PC-3 (cell line): ENCODE results near the gene PYGM. TPM values are rescaled to one million over a fixed set of nuclear protein-coding genes. Genes with fewer than 3 reads are reported as not detected.
A peak's percentile ranks its signal among the peaks of the same experiment; 100 is the strongest.

Experiments
- ATAC-seq: fragments of 200-7000 bp; cut with Tn5 transposase; 2 replicates; pipeline ENCODE4 v1.9.1; 2020; ENCODE audit warnings: mild to moderate bottlenecking, moderate library complexity
- BruUV-seq: library from RNA; stranded (reverse); fragments of 400-500 nt; replicated peaks from 2 replicates; lab custom pipeline; 2021; lab: Mats Ljungman, UMichigan
- CTCF ChIA-PET: fragments of 300-600 bp; sonication (Branson Sonifier 250); formaldehyde crosslinking; loops from one replicate; lab custom pipeline; 2022; ENCODE audit warnings: antibody characterized with exemption; lab: Charles Lee
- POLR2A ChIA-PET: fragments of 300-600 bp; sonication (Branson Sonifier 250); formaldehyde crosslinking; loops from one replicate; lab custom pipeline; 2022; ENCODE audit warnings: antibody characterized with exemption; ENCODE audit not compliant: unreplicated experiment; lab: Charles Lee
- DNase-seq: peaks from one replicate; pipeline ENCODE4 v3.0.0-alpha.2; 2015
- H2AFZ ChIP-seq: fragments of 300-600 bp; sonication (generic); 2 replicates; pipeline ENCODE4 v1.6.0; 2016; ENCODE audit warnings: antibody characterized with exemption, low read length
- H3F3A ChIP-seq: fragments of 300-600 bp; sonication (generic); one replicate; pipeline ENCODE4 v1.6.0; 2017; ENCODE audit warnings: antibody characterized with exemption, low read length, control low read depth, mild to moderate bottlenecking; ENCODE audit not compliant: unreplicated experiment
- H3K27ac ChIP-seq: fragments of 300-600 bp; sonication (generic); 2 replicates; pipeline ENCODE4 v1.5.1; 2016; ENCODE audit warnings: mild to moderate bottlenecking, low read length
- H3K27me3 ChIP-seq: fragments of 300-600 bp; sonication (generic); 2 replicates; pipeline ENCODE4 v1.6.1; 2016; ENCODE audit warnings: low read length, mixed read lengths
- H3K36me3 ChIP-seq: fragments of 300-600 bp; sonication (generic); 2 replicates; pipeline ENCODE4 v1.6.1; 2016; ENCODE audit warnings: low read depth, mixed run types, low read length, mixed read lengths
- H3K4me1 ChIP-seq: fragments of 300-600 bp; sonication (generic); 2 replicates; pipeline ENCODE4 v1.5.1; 2016; ENCODE audit warnings: low read length; ENCODE audit not compliant: insufficient read depth
- H3K4me2 ChIP-seq: fragments of 300-600 bp; sonication (generic); 2 replicates; pipeline ENCODE4 v1.6.0; 2016; ENCODE audit warnings: low read length
- H3K4me3 ChIP-seq: fragments of 300-600 bp; sonication (generic); 2 replicates; pipeline ENCODE4 v1.5.1; 2016; ENCODE audit warnings: mild to moderate bottlenecking, low read length, mixed read lengths
- H3K79me2 ChIP-seq: fragments of 300-600 bp; sonication (generic); 2 replicates; pipeline ENCODE4 v1.6.1; 2017; ENCODE audit warnings: low read length, mixed read lengths
- H3K9ac ChIP-seq: fragments of 300-600 bp; sonication (generic); 2 replicates; pipeline ENCODE4 v1.6.0; 2016; ENCODE audit warnings: mild to moderate bottlenecking, low read length
- H3K9me2 ChIP-seq: fragments of 300-600 bp; sonication (generic); replicated peaks from 2 replicates; pipeline ENCODE4 v1.6.1; 2016; ENCODE audit warnings: mixed run types, low read length, mixed read lengths
- H3K9me3 ChIP-seq: fragments of 300-600 bp; sonication (generic); 2 replicates; pipeline ENCODE4 v1.6.1; 2016; ENCODE audit warnings: low read length, mixed read lengths
- H4K20me1 ChIP-seq: fragments of 300-600 bp; sonication (generic); 2 replicates; pipeline ENCODE4 v1.6.1; 2016; ENCODE audit warnings: low read length, mixed read lengths
- EZH2 ChIP-seq: fragments of 300-600 bp; sonication (generic); IDR thresholded peaks from one replicate; pipeline ENCODE4 v1.6.1; 2017; ENCODE audit warnings: antibody characterized with exemption, mild to moderate bottlenecking, low read length; ENCODE audit not compliant: unreplicated experiment
- EZH2phosphoT487 ChIP-seq: fragments of 300-600 bp; sonication (generic); IDR thresholded peaks from 2 replicates; pipeline ENCODE4 v1.6.1; 2018; ENCODE audit warnings: mild to moderate bottlenecking, antibody characterized with exemption, low read length, borderline replicate concordance
- intact Hi-C: fragments of 100-400 bp; cut with micrococcal nuclease; formaldehyde crosslinking; loops from 2 replicates; pipeline ENCODE4 v1.9.0; 2023
- total RNA-seq: library from RNA; depleted of rRNA; stranded (reverse); fragments of >200 nt; gene quantifications from 2 replicates; pipeline ENCODE4 v1.2.3, GENCODE V29; 2014
- TF ChIP-seq, protein P1 (sequence below): fragments of 300-600 bp; sonication (generic); conservative IDR thresholded peaks from 2 replicates; pipeline ENCODE4 v1.5.1; 2017; ENCODE audit warnings: antibody characterized with exemption, low read depth, mild to moderate bottlenecking, low read length

Gene PYGM
- total RNA-seq, 1 experiment from 2014 or later, result 0.95 TPM

GRCh38 chr11:64768300-64768694 is 8.5 kb upstream of the PYGM start:
- no peaks in the 10 kb centered on the region for H3K9me2 ChIP-seq
- CTCF ChIA-PET, result no interaction called here
- no peak for DNase-seq
- H3K79me2 ChIP-seq, result peaks cover 62% of the 10 kb centered on the region
- no peak for ATAC-seq
- H3K4me2 ChIP-seq, result no peak overlapping the region
- H3F3A ChIP-seq, result peaks cover 44% of the 10 kb centered on the region
- intact Hi-C loops, result no loop called here
- H3K36me3 ChIP-seq, result peaks cover 91% of the 10 kb centered on the region
- peaks cover 89% of the 10 kb centered on the region for H4K20me1 ChIP-seq
- TF ChIP-seq, protein P1, sequence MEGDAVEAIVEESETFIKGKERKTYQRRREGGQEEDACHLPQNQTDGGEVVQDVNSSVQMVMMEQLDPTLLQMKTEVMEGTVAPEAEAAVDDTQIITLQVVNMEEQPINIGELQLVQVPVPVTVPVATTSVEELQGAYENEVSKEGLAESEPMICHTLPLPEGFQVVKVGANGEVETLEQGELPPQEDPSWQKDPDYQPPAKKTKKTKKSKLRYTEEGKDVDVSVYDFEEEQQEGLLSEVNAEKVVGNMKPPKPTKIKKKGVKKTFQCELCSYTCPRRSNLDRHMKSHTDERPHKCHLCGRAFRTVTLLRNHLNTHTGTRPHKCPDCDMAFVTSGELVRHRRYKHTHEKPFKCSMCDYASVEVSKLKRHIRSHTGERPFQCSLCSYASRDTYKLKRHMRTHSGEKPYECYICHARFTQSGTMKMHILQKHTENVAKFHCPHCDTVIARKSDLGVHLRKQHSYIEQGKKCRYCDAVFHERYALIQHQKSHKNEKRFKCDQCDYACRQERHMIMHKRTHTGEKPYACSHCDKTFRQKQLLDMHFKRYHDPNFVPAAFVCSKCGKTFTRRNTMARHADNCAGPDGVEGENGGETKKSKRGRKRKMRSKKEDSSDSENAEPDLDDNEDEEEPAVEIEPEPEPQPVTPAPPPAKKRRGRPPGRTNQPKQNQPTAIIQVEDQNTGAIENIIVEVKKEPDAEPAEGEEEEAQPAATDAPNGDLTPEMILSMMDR, result no peak
- TF ChIP-seq EZH2, result no peak
- TF ChIP-seq EZH2phosphoT487, result no peak
- H3K4me1 ChIP-seq, result no peaks in the 10 kb centered on the region
- H3K4me3 ChIP-seq, result no peak overlapping the region
- H3K9ac ChIP-seq, result no peak overlapping the region
- H2AFZ ChIP-seq, result no peak overlapping the region
- H3K27me3 ChIP-seq, result no peaks in the 10 kb centered on the region
- BruUV-seq, result no TSS peak
- H3K9me3 ChIP-seq, result no peaks in the 10 kb centered on the region
- no peak overlapping the region for H3K27ac ChIP-seq
- POLR2A ChIA-PET, result no interaction called here

DNA sequence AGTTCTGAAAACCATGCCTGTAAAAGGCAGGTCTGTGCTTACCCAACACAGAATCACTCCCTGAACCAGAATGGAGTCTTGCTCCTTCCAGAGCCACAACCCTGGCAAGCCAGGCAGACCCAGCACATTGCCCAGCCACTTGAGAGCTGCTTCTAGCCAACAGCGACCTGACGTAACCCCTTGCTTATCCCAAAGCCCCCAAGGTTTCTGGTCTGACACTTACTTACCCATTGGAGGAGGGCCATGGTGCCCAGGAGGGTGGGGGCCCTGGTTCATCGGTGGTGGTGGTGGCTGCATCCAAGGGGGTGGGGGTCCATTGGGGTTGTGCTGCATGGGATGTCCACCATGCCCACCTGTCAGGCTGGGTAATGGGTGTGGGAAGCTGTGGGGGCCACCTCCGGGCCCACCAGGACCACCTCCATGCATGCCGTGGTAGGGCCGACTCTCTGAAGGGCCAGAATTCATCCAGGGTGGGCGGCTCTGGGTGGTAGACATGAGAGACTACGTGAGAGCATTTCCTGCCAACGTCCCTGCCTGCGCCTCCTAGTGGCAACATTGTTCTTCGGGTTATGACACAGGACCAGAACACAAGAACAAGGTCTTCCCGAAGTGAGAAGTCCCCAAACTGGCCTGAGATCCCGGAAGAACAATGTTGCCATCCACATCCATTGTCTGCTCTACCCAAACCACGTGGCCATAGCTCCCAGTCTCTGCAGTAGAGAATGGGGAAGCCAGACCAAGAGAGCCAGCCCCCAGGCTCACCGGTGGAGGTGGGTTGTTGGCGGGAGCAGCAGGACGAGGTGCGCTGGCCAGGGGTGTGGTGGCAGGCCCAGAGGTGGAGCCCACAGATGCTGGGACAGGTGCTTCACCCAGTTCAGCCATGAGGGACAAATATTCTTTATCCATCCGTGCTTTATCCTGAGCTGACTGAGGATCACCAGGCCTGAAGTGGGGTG is 7.8 kb upstream of the PYGM start:
- Histone ChIP-seq H2AFZ (no peak overlapping the region), H3K27me3 (no peaks in the 10 kb centered on the region), H3K9me2 (no peaks in the 10 kb centered on the region), H3K79me2 (peaks cover 55% of the 10 kb centered on the region), H4K20me1 (peaks cover 89% of the 10 kb centered on the region), H3K9me3 (no peaks in the 10 kb centered on the region), H3K4me2 (no peak overlapping the region), H3K36me3 (peaks cover 91% of the 10 kb centered on the region), H3K27ac (no peak overlapping the region), H3K4me3 (no peak overlapping the region), H3F3A (peaks cover 51% of the 10 kb centered on the region), H3K9ac (no peak overlapping the region), H3K4me1 (no peaks in the 10 kb centered on the region)
- no TSS peak for BruUV-seq
- ATAC-seq (peak; percentile 53), DNase-seq (peak; percentile 72)
- CTCF ChIA-PET, result no interaction called here
- intact Hi-C loops, result no loop called here
- TF ChIP-seq EZH2, result no peak
- TF ChIP-seq, protein P1, result peak; percentile 96
- POLR2A ChIA-PET, result no interaction called here

DNA sequence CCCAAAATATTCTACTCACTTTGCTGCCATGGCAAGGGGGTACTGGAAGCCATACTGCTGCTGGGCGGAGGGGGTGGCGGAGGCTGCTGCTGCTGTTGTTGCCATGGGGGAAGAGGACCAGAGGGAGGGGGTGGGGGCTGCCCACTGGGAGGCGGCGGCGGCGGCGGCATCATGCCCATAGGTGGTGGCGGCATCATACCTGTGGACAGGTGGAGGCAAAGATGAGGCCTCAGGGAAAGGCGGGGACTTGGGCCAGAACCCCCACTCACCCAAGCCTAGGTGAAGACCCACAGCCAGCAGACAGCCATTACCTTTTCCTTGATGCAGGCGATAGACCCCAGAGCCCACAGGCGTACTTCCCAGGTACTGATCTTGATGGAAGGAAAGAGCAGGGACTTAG is 7.1 kb upstream of the PYGM start:
- Histone ChIP-seq H3F3A (peaks cover 56% of the 10 kb centered on the region), H3K9me3 (no peaks in the 10 kb centered on the region), H4K20me1 (peaks cover 81% of the 10 kb centered on the region), H3K27ac (no peak overlapping the region), H2AFZ (no peak overlapping the region), H3K4me3 (no peak overlapping the region), H3K9me2 (no peaks in the 10 kb centered on the region), H3K79me2 (peaks cover 47% of the 10 kb centered on the region), H3K4me1 (no peaks in the 10 kb centered on the region), H3K9ac (no peak overlapping the region), H3K4me2 (no peak overlapping the region), H3K36me3 (peaks cover 86% of the 10 kb centered on the region), H3K27me3 (no peaks in the 10 kb centered on the region)
- no peak for TF ChIP-seq EZH2
- TF ChIP-seq, protein P1, result no peak
- TF ChIP-seq EZH2phosphoT487, result no peak
- ATAC-seq (no peak), DNase-seq (no peak)
- POLR2A ChIA-PET, result no interaction called here
- CTCF ChIA-PET, result no interaction called here
- no TSS peak for BruUV-seq
- intact Hi-C loops, result no loop called here
